Ectodermal cell (in vitro differentiated cells): Measurements from ENCODE around the gene COL11A2.

ENCODE experiments used
- H3K27ac ChIP-seq: 2 replicates; pipeline ENCODE4 v1.7.0; 2013; ENCODE audit warnings: mild to moderate bottlenecking, low read depth, low read length; ENCODE audit not compliant: insufficient read depth, poor library complexity, severe bottlenecking
- H3K27me3 ChIP-seq: 2 replicates; pipeline ENCODE4 v1.7.0; 2013; ENCODE audit warnings: mild to moderate bottlenecking, low read length; ENCODE audit not compliant: insufficient read depth, control insufficient read depth, poor library complexity, severe bottlenecking
- H3K36me3 ChIP-seq: one replicate; pipeline ENCODE4 v1.7.0; 2013; ENCODE audit warnings: low read length; ENCODE audit not compliant: control insufficient read depth, insufficient read depth
- H3K4me1 ChIP-seq: one replicate; pipeline ENCODE4 v1.7.0; 2013; ENCODE audit warnings: low read length; ENCODE audit not compliant: control insufficient read depth, insufficient read depth
- H3K4me3 ChIP-seq: 2 replicates; pipeline ENCODE4 v1.7.0; 2013; ENCODE audit warnings: low read depth, low read length, control low read depth; ENCODE audit not compliant: insufficient read depth
- H3K9me3 ChIP-seq: 2 replicates; pipeline ENCODE4 v1.7.0; 2013; ENCODE audit warnings: mild to moderate bottlenecking, low read length, moderate library complexity; ENCODE audit not compliant: control insufficient read depth
- WGBS, 2 experiments: methylation state at CpG; one replicate each; pipeline ENCODE4 v1.1.7; 2013; ENCODE audit warnings: missing lambda C conversion rate in 2 of 2; 5-methylcytosine and 5-hydroxymethylcytosine counted together

COL11A2 gene

GRCh38 chr6:33215271-33216116, 23.2 kb upstream of the COL11A2 start:
- no peaks in the 10 kb centered on the region for H3K9me3 ChIP-seq
- H3K4me1 ChIP-seq = peaks cover 12% of the 10 kb centered on the region
- peaks cover 13% of the 10 kb centered on the region for H3K36me3 ChIP-seq
- no peak overlapping the region for H3K27ac ChIP-seq
- peaks cover 73% of the 10 kb centered on the region for H3K27me3 ChIP-seq
- WGBS, 2 experiments = 83 to 85% methylated on average over 9 of the region's 9 CpGs
- H3K4me3 ChIP-seq = no peak overlapping the region

GRCh38 chr6:33213989-33214335, 21.7 kb upstream of the COL11A2 start:
- H3K27me3 ChIP-seq = peaks cover 57% of the 10 kb centered on the region
- WGBS, 2 experiments = 21 to 25% methylated on average over 9 of the region's 9 CpGs
- H3K4me1 ChIP-seq = peaks cover 28% of the 10 kb centered on the region
- H3K9me3 ChIP-seq = no peaks in the 10 kb centered on the region
- no peak overlapping the region for H3K27ac ChIP-seq
- peaks cover 23% of the 10 kb centered on the region for H3K36me3 ChIP-seq
- peak overlapping the region; percentile 41 for H3K4me3 ChIP-seq

GRCh38 chr6:33213166-33213988, 21.1 kb upstream of the COL11A2 start:
- Histone ChIP-seq H3K27ac (no peak overlapping the region), H3K27me3 (peaks cover 52% of the 10 kb centered on the region), H3K36me3 (peaks cover 23% of the 10 kb centered on the region), H3K4me3 (peak overlapping the region; percentile 41), H3K9me3 (no peaks in the 10 kb centered on the region), H3K4me1 (peaks cover 30% of the 10 kb centered on the region)
- WGBS, 2 experiments = 1% methylated on average over 42 to 43 of the region's 43 CpGs

- Histone ChIP-seq H3K9me3 (no peaks in the 10 kb centered on the region), H3K4me1 (peaks cover 30% of the 10 kb centered on the region), H3K36me3 (peaks cover 23% of the 10 kb centered on the region), H3K27me3 (peaks cover 46% of the 10 kb centered on the region), H3K4me3 (peak overlapping the region; percentile 41), H3K27ac (no peak overlapping the region)
- WGBS, 2 experiments = 5 to 8% methylated on average over 6 of the region's 6 CpGs
These were observed 20.5 kb upstream of the COL11A2 start for GRCh38 chr6:33212857-33213165.

- Histone ChIP-seq H3K27me3 (peaks cover 36% of the 10 kb centered on the region), H3K9me3 (no peaks in the 10 kb centered on the region), H3K27ac (no peak overlapping the region), H3K4me1 (peaks cover 30% of the 10 kb centered on the region), H3K36me3 (peaks cover 23% of the 10 kb centered on the region), H3K4me3 (no peak overlapping the region)
- 66 to 68% methylated on average over 18 of the region's 18 CpGs for WGBS, 2 experiments
These were observed 19.6 kb upstream of the COL11A2 start for GRCh38 chr6:33211666-33212422.

GRCh38 chr6:33211136-33211535, 18.9 kb upstream of the COL11A2 start:
- Histone ChIP-seq H3K27ac (no peak overlapping the region), H3K36me3 (peaks cover 23% of the 10 kb centered on the region), H3K4me3 (no peak overlapping the region), H3K9me3 (no peaks in the 10 kb centered on the region), H3K27me3 (peaks cover 29% of the 10 kb centered on the region), H3K4me1 (peaks cover 31% of the 10 kb centered on the region)
- 85 to 88% methylated on average over 17 of the region's 17 CpGs for WGBS, 2 experiments

- WGBS, 2 experiments = 94 to 96% methylated on average over 10 of the region's 10 CpGs
- Histone ChIP-seq H3K9me3 (no peaks in the 10 kb centered on the region), H3K4me1 (peaks cover 42% of the 10 kb centered on the region), H3K27me3 (peaks cover 25% of the 10 kb centered on the region), H3K4me3 (no peak overlapping the region), H3K27ac (no peak overlapping the region), H3K36me3 (peaks cover 23% of the 10 kb centered on the region)
These were observed 17.6 kb upstream of the COL11A2 start for GRCh38 chr6:33209856-33210255.

GRCh38 chr6:33208091-33208967, 16.1 kb upstream of the COL11A2 start, which contains the start of gene RING1:
RING1 (plus strand) TSS chr6:33208500; CDS start chr6:33208823, 323 bp downstream.
- Histone ChIP-seq H3K9me3 (no peaks in the 10 kb centered on the region), H3K4me3 (peak within 1 kb of the TSS; percentile 89), H3K4me1 (peaks cover 45% of the 10 kb centered on the region), H3K27me3 (peaks cover 9% of the 10 kb centered on the region), H3K36me3 (peaks cover 27% of the 10 kb centered on the region), H3K27ac (peak within 1 kb of the TSS; percentile 92)
- WGBS, 2 experiments = 0 to 1% methylated on average over 81 to 86 of the region's 86 CpGs

- peak overlapping the region; percentile 89 for H3K4me3 ChIP-seq
- no peaks in the 10 kb centered on the region for H3K9me3 ChIP-seq
- H3K27me3 ChIP-seq = peaks cover 8% of the 10 kb centered on the region
- H3K4me1 ChIP-seq = peaks cover 43% of the 10 kb centered on the region
- H3K27ac ChIP-seq = peak overlapping the region; percentile 92
- WGBS, 2 experiments = 1% methylated on average over 29 of the region's 29 CpGs
- peaks cover 34% of the 10 kb centered on the region for H3K36me3 ChIP-seq
These were observed 15.4 kb upstream of the COL11A2 start for GRCh38 chr6:33207552-33208090.
